HepG2 (cell line): ENCODE data around the gene LCA5. TPM values are rescaled to one million over a fixed set of nuclear protein-coding genes. Genes with fewer than 3 reads are reported as not detected.

Source experiments
- DR1 ChIP-seq: sonication (generic); formaldehyde crosslinking; IDR thresholded peaks from 2 replicates; pipeline ENCODE4 v1.8.0; 2021; ENCODE audit warnings: mild to moderate bottlenecking, missing genetic modification reagents, inconsistent platforms
- ETV5 ChIP-seq: IDR thresholded peaks from 2 replicates; pipeline ENCODE4 v1.6.1; 2018; ENCODE audit warnings: missing biosample characterization, missing genetic modification reagents, inconsistent platforms, borderline replicate concordance
- ISX ChIP-seq: sonication (generic); formaldehyde crosslinking; conservative IDR thresholded peaks from 2 replicates; pipeline ENCODE4 v1.5.0; 2020; ENCODE audit warnings: missing genetic modification reagents
- MXD4 ChIP-seq: IDR thresholded peaks from 2 replicates; pipeline ENCODE4 v1.6.1; 2016; ENCODE audit warnings: mild to moderate bottlenecking, missing biosample characterization, missing genetic modification reagents
- MZF1 ChIP-seq: sonication (generic); formaldehyde crosslinking; IDR thresholded peaks from 2 replicates; pipeline ENCODE4 v1.8.1; 2023; ENCODE audit warnings: mild to moderate bottlenecking, missing genetic modification reagents, borderline replicate concordance
- PRPF4 ChIP-seq: fragments of 200-400 bp; formaldehyde crosslinking; IDR thresholded peaks from 2 replicates; pipeline ENCODE4 v1.6.1; 2016; ENCODE audit warnings: low read length, low read depth; ENCODE audit not compliant: poor library complexity, severe bottlenecking
- RAD51 ChIP-seq: fragments of 450-650 bp; IDR thresholded peaks from 2 replicates; pipeline ENCODE4 v1.6.1; 2016; ENCODE audit warnings: borderline replicate concordance
- ZNF503 ChIP-seq: sonication (generic); formaldehyde crosslinking; IDR thresholded peaks from 2 replicates; pipeline ENCODE4 v1.4.0; 2020; ENCODE audit warnings: missing genetic modification reagents
- ZNF512B ChIP-seq: sonication (generic); formaldehyde crosslinking; IDR thresholded peaks from 2 replicates; pipeline ENCODE4 v1.5.1; 2020; ENCODE audit warnings: missing genetic modification reagents, mild to moderate bottlenecking, borderline replicate concordance
- polyA plus RNA-seq, 8 experiments: library from polyadenylated mRNA; depleted of rRNA in 3 of 8; stranded (reverse) in 7 of 8; unstranded in 1 of 8; fragments of >200 nt; fragmentation: Illumina TruSeq in 4 of 8; extraction: Trizol in 4 of 8; gene quantifications; 2 replicates each; pipeline versions ENCODE4 v1.2.1 to v1.2.3, GENCODE V29; 2011 to 2016; ENCODE audit warnings: low read depth in 4 of 8, missing spikeins in 1 of 8, mixed read lengths in 1 of 8; ENCODE audit not compliant: insufficient read depth in 1 of 8
- total RNA-seq, 5 experiments: library from RNA; depleted of rRNA; stranded (reverse); fragments of >200 nt; fragmentation: Illumina TruSeq; extraction: Trizol; gene quantifications; 2 replicates each; pipeline ENCODE4 v1.2.3, GENCODE V29; 2016; ENCODE audit warnings: low read depth in 1 of 5
- TF ChIP-seq, protein P1 (sequence below): sonication (generic); formaldehyde crosslinking; IDR thresholded peaks from 2 replicates; pipeline ENCODE4 v1.9.0; 2021; ENCODE audit warnings: missing genetic modification reagents, mild to moderate bottlenecking, borderline replicate concordance
- TF ChIP-seq, protein P2 (sequence below): sonication (generic); formaldehyde crosslinking; IDR thresholded peaks from 2 replicates; pipeline ENCODE4 v1.8.0; 2022; ENCODE audit warnings: missing genetic modification reagents, low read depth, mild to moderate bottlenecking, borderline replicate concordance
- TF ChIP-seq, protein P3 (sequence below): sonication (generic); formaldehyde crosslinking; IDR thresholded peaks from 2 replicates; pipeline ENCODE4 v1.4.0; 2020; ENCODE audit warnings: mild to moderate bottlenecking, missing genetic modification reagents, borderline replicate concordance
- TF ChIP-seq, protein P4 (sequence below): sonication (generic); formaldehyde crosslinking; IDR thresholded peaks from 2 replicates; pipeline ENCODE4 v1.4.0; 2020; ENCODE audit warnings: low read depth, mild to moderate bottlenecking, missing genetic modification reagents

The LCA5 gene
- total and polyA plus RNA-seq, 2 of the 13 experiments (the other 11 are each of a cell fraction or from before 2014, with no cell fraction given): 0.84 to 4.6 TPM

DNA sequence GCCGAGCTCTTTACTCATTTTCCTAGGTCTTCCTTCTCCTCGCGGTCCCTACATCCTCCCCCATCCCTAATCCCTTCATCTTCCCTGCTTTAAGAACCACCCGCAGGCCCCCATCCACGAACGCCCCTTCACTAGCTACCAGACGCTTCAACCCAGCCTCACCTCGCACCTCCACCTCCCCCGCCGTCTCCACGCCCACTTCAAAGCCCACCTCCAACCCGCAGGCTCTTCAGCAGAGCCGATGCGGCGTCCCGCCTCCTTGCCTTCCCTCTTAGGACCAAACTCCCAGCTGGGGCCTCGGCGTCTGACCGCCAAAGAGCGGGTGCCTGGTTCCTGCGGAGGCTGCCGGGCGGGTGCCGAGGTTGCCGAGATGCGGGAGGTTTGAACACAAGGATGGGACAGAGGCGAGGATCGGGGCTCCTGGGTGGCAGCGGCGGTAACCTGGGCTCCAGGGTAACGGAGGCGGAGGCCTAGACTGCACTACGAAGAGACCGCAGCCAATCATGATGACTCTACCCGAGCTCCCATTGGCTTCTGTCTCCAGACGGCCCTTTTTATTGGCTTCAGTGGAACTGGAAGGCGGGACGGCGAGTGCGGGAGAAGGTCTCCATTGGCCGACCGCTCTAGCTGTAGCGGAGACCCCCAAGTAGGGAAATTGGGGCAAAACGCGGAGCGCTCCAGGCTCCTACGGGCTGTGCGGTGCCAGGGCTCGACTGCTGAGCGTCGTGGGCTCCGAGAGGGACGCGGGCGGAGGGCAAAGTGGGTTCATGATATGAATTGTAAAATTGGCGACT lies at the start of gene LCA5 (continued):
- TF ChIP-seq MZF1 (CRISPR knock-in tag) (no peak), PRPF4 (no peak), ISX (CRISPR knock-in tag) (no peak), ZNF503 (CRISPR knock-in tag) (no peak; the same call in 1 of the 2 replicates), MXD4 (CRISPR knock-in tag) (no peak), RAD51 (no peak), ETV5 (CRISPR knock-in tag) (no peak), DR1 (CRISPR knock-in tag) (peak; percentile 85; the same call in 1 of the 2 replicates), ZNF512B (no peak)
- TF ChIP-seq, protein P1, sequence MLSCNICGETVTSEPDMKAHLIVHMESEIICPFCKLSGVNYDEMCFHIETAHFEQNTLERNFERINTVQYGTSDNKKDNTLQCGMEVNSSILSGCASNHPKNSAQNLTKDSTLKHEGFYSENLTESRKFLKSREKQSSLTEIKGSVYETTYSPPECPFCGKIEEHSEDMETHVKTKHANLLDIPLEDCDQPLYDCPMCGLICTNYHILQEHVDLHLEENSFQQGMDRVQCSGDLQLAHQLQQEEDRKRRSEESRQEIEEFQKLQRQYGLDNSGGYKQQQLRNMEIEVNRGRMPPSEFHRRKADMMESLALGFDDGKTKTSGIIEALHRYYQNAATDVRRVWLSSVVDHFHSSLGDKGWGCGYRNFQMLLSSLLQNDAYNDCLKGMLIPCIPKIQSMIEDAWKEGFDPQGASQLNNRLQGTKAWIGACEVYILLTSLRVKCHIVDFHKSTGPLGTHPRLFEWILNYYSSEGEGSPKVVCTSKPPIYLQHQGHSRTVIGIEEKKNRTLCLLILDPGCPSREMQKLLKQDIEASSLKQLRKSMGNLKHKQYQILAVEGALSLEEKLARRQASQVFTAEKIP (CRISPR knock-in tag): no peak
- TF ChIP-seq, protein P2, sequence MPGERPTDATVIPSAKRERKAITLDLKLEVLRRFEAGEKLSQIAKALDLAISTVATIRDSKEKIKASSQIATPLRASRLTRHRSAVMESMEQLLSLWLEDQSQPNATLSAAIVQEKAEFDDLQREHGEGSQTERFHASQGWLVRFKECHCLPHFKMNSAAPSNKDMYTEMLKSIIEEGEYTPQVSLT: no peak
- TF ChIP-seq, protein P3, sequence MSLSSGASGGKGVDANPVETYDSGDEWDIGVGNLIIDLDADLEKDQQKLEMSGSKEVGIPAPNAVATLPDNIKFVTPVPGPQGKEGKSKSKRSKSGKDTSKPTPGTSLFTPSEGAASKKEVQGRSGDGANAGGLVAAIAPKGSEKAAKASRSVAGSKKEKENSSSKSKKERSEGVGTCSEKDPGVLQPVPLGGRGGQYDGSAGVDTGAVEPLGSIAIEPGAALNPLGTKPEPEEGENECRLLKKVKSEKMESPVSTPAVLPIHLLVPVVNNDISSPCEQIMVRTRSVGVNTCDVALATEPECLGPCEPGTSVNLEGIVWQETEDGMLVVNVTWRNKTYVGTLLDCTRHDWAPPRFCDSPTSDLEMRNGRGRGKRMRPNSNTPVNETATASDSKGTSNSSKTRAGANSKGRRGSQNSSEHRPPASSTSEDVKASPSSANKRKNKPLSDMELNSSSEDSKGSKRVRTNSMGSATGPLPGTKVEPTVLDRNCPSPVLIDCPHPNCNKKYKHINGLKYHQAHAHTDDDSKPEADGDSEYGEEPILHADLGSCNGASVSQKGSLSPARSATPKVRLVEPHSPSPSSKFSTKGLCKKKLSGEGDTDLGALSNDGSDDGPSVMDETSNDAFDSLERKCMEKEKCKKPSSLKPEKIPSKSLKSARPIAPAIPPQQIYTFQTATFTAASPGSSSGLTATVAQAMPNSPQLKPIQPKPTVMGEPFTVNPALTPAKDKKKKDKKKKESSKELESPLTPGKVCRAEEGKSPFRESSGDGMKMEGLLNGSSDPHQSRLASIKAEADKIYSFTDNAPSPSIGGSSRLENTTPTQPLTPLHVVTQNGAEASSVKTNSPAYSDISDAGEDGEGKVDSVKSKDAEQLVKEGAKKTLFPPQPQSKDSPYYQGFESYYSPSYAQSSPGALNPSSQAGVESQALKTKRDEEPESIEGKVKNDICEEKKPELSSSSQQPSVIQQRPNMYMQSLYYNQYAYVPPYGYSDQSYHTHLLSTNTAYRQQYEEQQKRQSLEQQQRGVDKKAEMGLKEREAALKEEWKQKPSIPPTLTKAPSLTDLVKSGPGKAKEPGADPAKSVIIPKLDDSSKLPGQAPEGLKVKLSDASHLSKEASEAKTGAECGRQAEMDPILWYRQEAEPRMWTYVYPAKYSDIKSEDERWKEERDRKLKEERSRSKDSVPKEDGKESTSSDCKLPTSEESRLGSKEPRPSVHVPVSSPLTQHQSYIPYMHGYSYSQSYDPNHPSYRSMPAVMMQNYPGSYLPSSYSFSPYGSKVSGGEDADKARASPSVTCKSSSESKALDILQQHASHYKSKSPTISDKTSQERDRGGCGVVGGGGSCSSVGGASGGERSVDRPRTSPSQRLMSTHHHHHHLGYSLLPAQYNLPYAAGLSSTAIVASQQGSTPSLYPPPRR: no peak
- TF ChIP-seq, protein P4, sequence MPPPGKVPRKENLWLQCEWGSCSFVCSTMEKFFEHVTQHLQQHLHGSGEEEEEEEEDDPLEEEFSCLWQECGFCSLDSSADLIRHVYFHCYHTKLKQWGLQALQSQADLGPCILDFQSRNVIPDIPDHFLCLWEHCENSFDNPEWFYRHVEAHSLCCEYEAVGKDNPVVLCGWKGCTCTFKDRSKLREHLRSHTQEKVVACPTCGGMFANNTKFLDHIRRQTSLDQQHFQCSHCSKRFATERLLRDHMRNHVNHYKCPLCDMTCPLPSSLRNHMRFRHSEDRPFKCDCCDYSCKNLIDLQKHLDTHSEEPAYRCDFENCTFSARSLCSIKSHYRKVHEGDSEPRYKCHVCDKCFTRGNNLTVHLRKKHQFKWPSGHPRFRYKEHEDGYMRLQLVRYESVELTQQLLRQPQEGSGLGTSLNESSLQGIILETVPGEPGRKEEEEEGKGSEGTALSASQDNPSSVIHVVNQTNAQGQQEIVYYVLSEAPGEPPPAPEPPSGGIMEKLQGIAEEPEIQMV (CRISPR knock-in tag): no peak
